SK-N-SH treated with all-trans-retinoic acid at 6 μM for 48 hours (cell line): Measurements from ENCODE around the gene SULT6B1.

Experiments used
- ATAC-seq: fragments of 200-7000 bp; cut with Tn5 transposase; 3 replicates; pipeline ENCODE4 v1.9.1; 2020; ENCODE audit warnings: mild to moderate bottlenecking, moderate library complexity
- ARNTL ChIP-seq: fragments of 450-650 bp; formaldehyde crosslinking; IDR thresholded peaks from 2 replicates; pipeline ENCODE4 v1.5.0; 2020; ENCODE audit warnings: low read depth, mild to moderate bottlenecking, moderate library complexity, borderline replicate concordance
- BACH2 ChIP-seq: fragments of 250-450 bp; sonication (Bioruptor Pico); IDR thresholded peaks from 2 replicates; pipeline ENCODE4 v1.9.0; 2021; ENCODE audit warnings: mild to moderate bottlenecking, borderline replicate concordance
- CREB5 ChIP-seq: fragments of 250-450 bp; sonication (Bioruptor Pico); IDR thresholded peaks from 2 replicates; pipeline ENCODE4 v1.5.1; 2020; ENCODE audit warnings: low read depth, mild to moderate bottlenecking, moderate library complexity
- CSDC2 ChIP-seq: fragments of 250-450 bp; sonication (Bioruptor Pico); IDR thresholded peaks from 2 replicates; pipeline ENCODE4 v1.5.0; 2020; ENCODE audit warnings: mild to moderate bottlenecking, moderate library complexity
- CSRNP3 ChIP-seq: fragments of 250-450 bp; sonication (Bioruptor Pico); IDR thresholded peaks from 2 replicates; pipeline ENCODE4 v1.5.1; 2021; ENCODE audit warnings: mild to moderate bottlenecking, moderate library complexity
- ESRRG ChIP-seq: fragments of 250-450 bp; sonication (Bioruptor Pico); IDR thresholded peaks from 2 replicates; pipeline ENCODE4 v1.6.1; 2021; ENCODE audit warnings: mild to moderate bottlenecking
- GLIS3 ChIP-seq: fragments of 250-450 bp; sonication (Bioruptor Pico); IDR thresholded peaks from 2 replicates; pipeline ENCODE4 v1.5.0; 2020; ENCODE audit warnings: mild to moderate bottlenecking, moderate library complexity
- ISL1 ChIP-seq: fragments of 250-450 bp; sonication (Bioruptor Pico); IDR thresholded peaks from 2 replicates; pipeline ENCODE4 v2.1.2; 2022; ENCODE audit warnings: mild to moderate bottlenecking, moderate library complexity
- OSR1 ChIP-seq: fragments of 250-450 bp; sonication (Bioruptor Pico); IDR thresholded peaks from 2 replicates; pipeline ENCODE4 v1.8.0; 2022; ENCODE audit warnings: moderate library complexity, mild to moderate bottlenecking, inconsistent platforms
- PATZ1 ChIP-seq: fragments of 250-450 bp; sonication (Bioruptor Pico); IDR thresholded peaks from 2 replicates; pipeline ENCODE4 v1.8.0; 2020; ENCODE audit warnings: mild to moderate bottlenecking, moderate library complexity, borderline replicate concordance
- PPARA ChIP-seq: fragments of 250-450 bp; sonication (Bioruptor Pico); IDR thresholded peaks from 2 replicates; pipeline ENCODE4 v1.5.0; 2020; ENCODE audit warnings: mild to moderate bottlenecking, borderline replicate concordance
- RARB ChIP-seq: fragments of 250-450 bp; sonication (Bioruptor Pico); IDR thresholded peaks from 2 replicates; pipeline ENCODE4 v1.8.0; 2021; ENCODE audit warnings: mild to moderate bottlenecking, moderate library complexity
- SNAI2 ChIP-seq: fragments of 250-450 bp; sonication (Bioruptor Pico); IDR thresholded peaks from 2 replicates; pipeline ENCODE4 v1.5.0; 2020; ENCODE audit warnings: mild to moderate bottlenecking, moderate library complexity
- TOX ChIP-seq: fragments of 250-450 bp; sonication (Bioruptor Pico); IDR thresholded peaks from 2 replicates; pipeline ENCODE4 v1.8.0; 2021; ENCODE audit warnings: mild to moderate bottlenecking, moderate library complexity, borderline replicate concordance
- TSHZ2 ChIP-seq: fragments of 250-450 bp; sonication (Bioruptor Pico); IDR thresholded peaks from 2 replicates; pipeline ENCODE4 v1.5.0; 2020; ENCODE audit warnings: mild to moderate bottlenecking, moderate library complexity
- ZC3H10 ChIP-seq: fragments of 250-450 bp; sonication (Bioruptor Pico); IDR thresholded peaks from 2 replicates; pipeline ENCODE4 v1.5.1; 2021; ENCODE audit warnings: mild to moderate bottlenecking, moderate library complexity
- ZFP3 ChIP-seq: fragments of 250-450 bp; sonication (Bioruptor Pico); IDR thresholded peaks from 2 replicates; pipeline ENCODE4 v1.5.0; 2020; ENCODE audit warnings: mild to moderate bottlenecking, moderate library complexity
- ZNF565 ChIP-seq: fragments of 450-650 bp; formaldehyde crosslinking; conservative IDR thresholded peaks from 2 replicates; pipeline ENCODE4 v1.5.0; 2020; ENCODE audit warnings: low read depth, mild to moderate bottlenecking, moderate library complexity
- ZNF8 ChIP-seq: fragments of 450-650 bp; formaldehyde crosslinking; IDR thresholded peaks from 2 replicates; pipeline ENCODE4 v1.5.0; 2020; ENCODE audit warnings: mild to moderate bottlenecking, moderate library complexity

The SULT6B1 gene

GRCh38 chr2:37198681-37199065 is 10.2 kb upstream of the SULT6B1 start:
- TF ChIP-seq OSR1 (no peak), CSRNP3 (no peak), ZNF565 (CRISPR knock-in tag) (no peak), ZC3H10 (CRISPR knock-in tag) (no peak), ESRRG (CRISPR knock-in tag) (no peak), PPARA (CRISPR knock-in tag) (no peak), CSDC2 (CRISPR knock-in tag) (no peak), ARNTL (CRISPR knock-in tag) (no peak), GLIS3 (CRISPR knock-in tag) (no peak), SNAI2 (CRISPR knock-in tag) (no peak), ZNF8 (CRISPR knock-in tag) (no peak), PATZ1 (no peak), RARB (no peak), ISL1 (CRISPR knock-in tag) (no peak), TOX (CRISPR knock-in tag) (no peak), BACH2 (CRISPR knock-in tag) (no peak), TSHZ2 (no peak), CREB5 (no peak), ZFP3 (CRISPR knock-in tag) (no peak)
- TF ChIP-seq, all 23 proteins: peak for 0

GRCh38 chr2:37196320-37197195 is 8.1 kb upstream of the SULT6B1 start, which contains the start of gene CEBPZOS:
Gene CEBPZOS, plus strand, starts transcription at chr2:37196496. Its CDS starts 3,209 bp downstream, at chr2:37199705.
- ATAC-seq, result peak; percentile 88
- TF ChIP-seq RARB (no peak), ARNTL (CRISPR knock-in tag) (no peak), ZFP3 (CRISPR knock-in tag) (no peak), TSHZ2 (0 out of 2 replicates have a peak, but pooled peaks have one; percentile 44), ZNF565 (CRISPR knock-in tag) (no peak), TOX (CRISPR knock-in tag) (no peak), SNAI2 (CRISPR knock-in tag) (no peak)

More at GRCh38 chr2:37198681-37199065, 10.2 kb upstream of the SULT6B1 start:
- ATAC-seq, result no peak
